HEK293T (cell line): ENCODE data around the gene ABCC8.

Experiments
- CTCF ChIA-PET: fragments of 350-600 bp; formaldehyde crosslinking; extraction: SDS; loops from one replicate; lab custom pipeline; 2021; ENCODE audit warnings: antibody characterized with exemption, inconsistent platforms; lab: Yijun Ruan, JAX
- POLR2A ChIA-PET: fragments of 350-600 bp; formaldehyde crosslinking; extraction: SDS; loops from one replicate; lab custom pipeline; 2020; ENCODE audit warnings: antibody characterized with exemption, inconsistent platforms; lab: Yijun Ruan, JAX
- DNase-seq: peaks from one replicate; pipeline ENCODE4 v3.0.0; 2012; ENCODE audit warnings: mixed read lengths; ENCODE audit errors: extremely low spot score
- ARNT ChIP-seq: fragments of 450-650 bp; IDR thresholded peaks from 2 replicates; pipeline ENCODE4 v1.6.1; 2017; ENCODE audit warnings: mild to moderate bottlenecking
- BHLHE40 ChIP-seq: fragments of 450-650 bp; IDR thresholded peaks from 2 replicates; pipeline ENCODE4 v1.6.1; 2016; ENCODE audit warnings: mild to moderate bottlenecking, moderate library complexity, borderline replicate concordance
- CTBP1 ChIP-seq: fragments of 450-650 bp; IDR thresholded peaks from 2 replicates; pipeline ENCODE4 v1.6.1; 2016; ENCODE audit warnings: borderline replicate concordance
- ELF4 ChIP-seq: fragments of 450-650 bp; IDR thresholded peaks from 2 replicates; pipeline ENCODE4 v1.6.1; 2017; ENCODE audit warnings: antibody characterized with exemption
- FOXA1 ChIP-seq: fragments of 450-650 bp; IDR thresholded peaks from 2 replicates; pipeline ENCODE4 v1.6.1; 2016; ENCODE audit warnings: mild to moderate bottlenecking
- FOXK2 ChIP-seq: fragments of 450-650 bp; IDR thresholded peaks from 2 replicates; pipeline ENCODE4 v1.6.1; 2016; ENCODE audit warnings: mild to moderate bottlenecking
- FOXM1 ChIP-seq: fragments of 450-650 bp; IDR thresholded peaks from 2 replicates; pipeline ENCODE4 v1.6.1; 2017; ENCODE audit warnings: mild to moderate bottlenecking, borderline replicate concordance
- HDGF ChIP-seq: fragments of 450-650 bp; IDR thresholded peaks from 2 replicates; pipeline ENCODE4 v1.6.1; 2017; ENCODE audit warnings: antibody characterized with exemption, borderline replicate concordance
- L3MBTL2 ChIP-seq: fragments of 450-650 bp; conservative IDR thresholded peaks from 2 replicates; pipeline ENCODE4 v1.6.1; 2016; ENCODE audit warnings: mild to moderate bottlenecking
- LEF1 ChIP-seq: fragments of 450-650 bp; IDR thresholded peaks from 2 replicates; pipeline ENCODE4 v1.6.1; 2017; ENCODE audit warnings: mild to moderate bottlenecking, borderline replicate concordance
- NFRKB ChIP-seq: fragments of 450-650 bp; IDR thresholded peaks from 2 replicates; pipeline ENCODE4 v1.6.1; 2016; ENCODE audit warnings: mild to moderate bottlenecking, moderate library complexity
- SP1 ChIP-seq: fragments of 450-650 bp; IDR thresholded peaks from 2 replicates; pipeline ENCODE4 v1.6.1; 2017
- SUZ12 ChIP-seq: fragments of 450-650 bp; IDR thresholded peaks from 2 replicates; pipeline ENCODE4 v1.6.1; 2016; ENCODE audit warnings: mild to moderate bottlenecking
- TARDBP ChIP-seq: fragments of 450-650 bp; IDR thresholded peaks from 2 replicates; pipeline ENCODE4 v1.6.1; 2016
- ZNF384 ChIP-seq: fragments of 450-650 bp; IDR thresholded peaks from 2 replicates; pipeline ENCODE4 v1.6.1; 2016
- TF ChIP-seq, protein P1 (sequence below): fragments of 450-650 bp; IDR thresholded peaks from 2 replicates; pipeline ENCODE4 v1.6.1; 2016

Gene ABCC8

DNA sequence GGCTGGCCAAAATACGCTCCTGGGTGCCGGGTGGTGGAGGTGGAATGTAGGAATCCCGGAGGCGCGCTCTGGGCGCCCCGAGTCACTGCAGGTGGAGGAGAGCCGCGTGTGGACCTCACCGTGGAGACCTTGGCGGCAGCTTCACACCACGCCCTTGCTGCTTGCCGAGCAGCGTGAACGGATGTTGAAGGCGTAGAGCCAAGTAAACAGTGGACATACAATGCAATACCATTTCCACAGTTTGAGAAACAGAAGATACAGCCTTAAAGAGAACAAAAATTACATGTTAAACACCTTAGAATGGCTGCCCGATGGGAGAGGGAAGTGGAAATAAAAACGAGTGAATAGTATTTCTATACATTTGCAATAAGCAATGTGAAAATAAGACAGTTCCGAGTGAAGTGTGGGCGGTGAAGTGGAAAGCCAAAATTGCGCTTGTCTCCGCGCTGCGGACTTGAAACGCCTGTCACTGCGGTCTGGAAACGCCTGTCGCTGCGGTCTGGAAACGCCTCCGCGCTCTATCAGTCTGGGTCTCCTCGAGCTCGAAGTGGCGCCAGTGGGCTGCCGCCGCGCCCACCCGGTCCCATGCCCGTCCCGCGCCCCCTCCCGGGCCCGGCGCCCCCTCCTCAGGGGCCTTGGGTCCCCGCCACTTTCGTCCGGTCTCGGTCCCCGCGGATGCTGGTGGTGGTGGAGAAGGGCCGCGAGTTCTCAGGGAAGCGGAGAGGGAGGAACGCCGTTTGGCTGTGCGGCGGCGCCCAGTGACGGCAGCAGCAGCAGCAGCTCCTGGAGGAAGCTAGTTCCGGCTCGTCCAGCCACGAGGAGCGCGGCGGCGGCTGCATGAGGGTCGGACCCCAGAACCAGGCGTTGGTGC, 123.5 kb downstream of the ABCC8 start:
- TF ChIP-seq FOXM1 (no peak), ELF4 (no peak), L3MBTL2 (peak; percentile 83), FOXK2 (no peak), ZNF384 (no peak), SUZ12 (no peak), LEF1 (no peak), BHLHE40 (no peak), TARDBP (peak; percentile 24; the same call in 1 of the 2 replicates), FOXA1 (no peak), NFRKB (no peak), HDGF (no peak), CTBP1 (no peak), SP1 (no peak)
- TF ChIP-seq, protein P1, sequence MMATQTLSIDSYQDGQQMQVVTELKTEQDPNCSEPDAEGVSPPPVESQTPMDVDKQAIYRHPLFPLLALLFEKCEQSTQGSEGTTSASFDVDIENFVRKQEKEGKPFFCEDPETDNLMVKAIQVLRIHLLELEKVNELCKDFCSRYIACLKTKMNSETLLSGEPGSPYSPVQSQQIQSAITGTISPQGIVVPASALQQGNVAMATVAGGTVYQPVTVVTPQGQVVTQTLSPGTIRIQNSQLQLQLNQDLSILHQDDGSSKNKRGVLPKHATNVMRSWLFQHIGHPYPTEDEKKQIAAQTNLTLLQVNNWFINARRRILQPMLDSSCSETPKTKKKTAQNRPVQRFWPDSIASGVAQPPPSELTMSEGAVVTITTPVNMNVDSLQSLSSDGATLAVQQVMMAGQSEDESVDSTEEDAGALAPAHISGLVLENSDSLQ = peak; percentile 27; the same call in 1 of the 2 replicates
- CTCF ChIA-PET = interaction anchor here (0.6 to 2.3 kb wide), 7 partner anchors 13 to 259 kb away, joined by 3 to 10 read pairs (median 4); no protein-coding TSS in a partner anchor
- POLR2A ChIA-PET = interaction anchor here (0.8 to 1.4 kb wide), 8 partner anchors 9 to 145 kb away, joined by 3 to 8 read pairs (median 4); partner anchors contain the start of genes NUCB2 and PIK3C2A
- peak; percentile 62 for DNase-seq

- ChIA-PET POLR2A (no interaction called here), CTCF (interaction anchor here (0.7 kb wide), 1 partner anchor 176 kb away, joined by 5 read pairs; no protein-coding TSS in a partner anchor)
- DNase-seq = peak; percentile 57
- TF ChIP-seq ZNF384 (peak; percentile 78), SP1 (no peak), L3MBTL2 (peak; percentile 95), FOXK2 (no peak), CTBP1 (no peak), FOXM1 (peak; percentile 26; the same call in 1 of the 2 replicates)
Measured at GRCh38 chr11:17351510-17352176, 125.0 kb downstream of the ABCC8 start, which contains the start of gene NCR3LG1. TSS of gene NCR3LG1 (plus strand) at chr11:17351800. CDS start at chr11:17351970, 170 bp downstream.

DNA sequence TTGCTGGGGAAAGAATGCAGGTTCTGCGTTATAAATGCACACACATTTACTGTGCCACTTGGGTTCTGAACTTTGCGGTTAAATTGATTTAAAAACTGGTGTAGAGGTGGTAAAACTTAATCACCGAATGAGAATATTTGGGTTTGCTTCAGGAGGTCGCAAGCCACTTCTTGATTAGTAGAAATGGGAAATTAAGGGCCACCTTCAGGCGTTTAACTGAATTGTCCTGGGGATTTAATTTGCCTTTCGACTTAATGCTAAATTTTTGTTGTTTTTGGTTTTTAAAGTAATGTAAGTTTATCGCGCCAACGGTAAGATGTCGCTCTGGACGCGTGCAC, 125.5 kb downstream of the ABCC8 start:
- no peak for DNase-seq
- ChIA-PET POLR2A (no interaction called here), CTCF (no interaction called here)
- TF ChIP-seq SP1 (no peak), LEF1 (no peak), NFRKB (no peak), SUZ12 (no peak), ELF4 (no peak), FOXK2 (no peak), ARNT (no peak), FOXM1 (no peak), HDGF (no peak), L3MBTL2 (no peak), TARDBP (no peak), BHLHE40 (no peak), ZNF384 (no peak)
- TF ChIP-seq, protein P1 = no peak

- ChIA-PET POLR2A (no interaction called here), CTCF (no interaction called here)
- DNase-seq = no peak
- no peak for TF ChIP-seq LEF1
- no peak for TF ChIP-seq TARDBP
- TF ChIP-seq CTBP1 = no peak
- TF ChIP-seq SUZ12 = no peak
Measured at GRCh38 chr11:17350455-17351171, 126.0 kb downstream of the ABCC8 start.

GRCh38 chr11:17347676-17348075, 129.0 kb downstream of the ABCC8 start:
- POLR2A ChIA-PET = interaction anchor here (1.4 kb wide), 1 partner anchor 71 kb away, joined by 3 read pairs; the partner anchor contains the start of gene NUCB2
- CTCF ChIA-PET = interaction anchor here (0.7 kb wide), 1 partner anchor 46 kb away, joined by 3 read pairs; no protein-coding TSS in a partner anchor
- DNase-seq = no peak
- TF ChIP-seq NFRKB (no peak), HDGF (no peak), BHLHE40 (no peak), CTBP1 (no peak), LEF1 (no peak), SUZ12 (no peak), ELF4 (no peak)

DNA sequence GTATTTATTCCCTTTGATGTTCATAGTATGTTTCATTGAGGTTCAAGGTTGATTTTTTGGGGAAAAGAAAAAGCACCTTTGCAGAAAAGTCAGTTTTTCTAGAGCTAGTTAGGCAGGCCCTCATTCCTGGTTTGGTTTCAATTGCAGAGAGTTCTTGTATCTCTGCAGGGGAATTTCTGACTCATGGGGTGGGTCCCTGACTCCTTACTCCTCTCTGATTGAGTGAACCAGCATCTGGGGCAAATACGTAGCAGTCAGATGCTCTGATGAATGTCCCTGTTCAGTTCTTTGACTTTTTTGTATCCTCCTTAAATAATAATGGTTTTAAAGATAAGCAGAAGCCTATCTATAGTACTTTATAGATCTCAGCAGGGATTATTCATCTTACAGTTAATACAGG, 132.7 kb downstream of the ABCC8 start:
- ChIA-PET CTCF (no interaction called here), POLR2A (interaction anchor here (1.5 kb wide), 1 partner anchor 10 kb away, joined by 7 read pairs; no protein-coding TSS in a partner anchor)
- TF ChIP-seq LEF1 (no peak), L3MBTL2 (no peak), ZNF384 (no peak), ELF4 (no peak), SUZ12 (no peak), HDGF (no peak), ARNT (no peak), FOXM1 (no peak), TARDBP (no peak), SP1 (no peak), BHLHE40 (no peak)
- TF ChIP-seq, protein P1 = no peak
- DNase-seq = no peak
